HG02938 (cell line): ENCODE results near the gene ABL1.

Experiments used
- ATAC-seq: cut with Tn5 transposase; IDR thresholded peaks from one replicate; pipeline ENCODE4 v1.9.1; 2021; ENCODE audit warnings: mild to moderate bottlenecking, moderate library complexity; ENCODE audit not compliant: unreplicated experiment

Gene ABL1

GRCh38 chr9:130929571-130930038 lies 94.6 kb downstream of the ABL1 start:
- no peak for ATAC-seq

GRCh38 chr9:130930132-130930803 lies 95.2 kb downstream of the ABL1 start:
- no peak for ATAC-seq

- no peak for ATAC-seq
Measured at GRCh38 chr9:130930804-130931349, 95.8 kb downstream of the ABL1 start.

- no peak for ATAC-seq
Measured at GRCh38 chr9:130931508-130932254, 96.6 kb downstream of the ABL1 start.

- no peak for ATAC-seq
Measured at GRCh38 chr9:130932255-130933079, 97.4 kb downstream of the ABL1 start.

DNA sequence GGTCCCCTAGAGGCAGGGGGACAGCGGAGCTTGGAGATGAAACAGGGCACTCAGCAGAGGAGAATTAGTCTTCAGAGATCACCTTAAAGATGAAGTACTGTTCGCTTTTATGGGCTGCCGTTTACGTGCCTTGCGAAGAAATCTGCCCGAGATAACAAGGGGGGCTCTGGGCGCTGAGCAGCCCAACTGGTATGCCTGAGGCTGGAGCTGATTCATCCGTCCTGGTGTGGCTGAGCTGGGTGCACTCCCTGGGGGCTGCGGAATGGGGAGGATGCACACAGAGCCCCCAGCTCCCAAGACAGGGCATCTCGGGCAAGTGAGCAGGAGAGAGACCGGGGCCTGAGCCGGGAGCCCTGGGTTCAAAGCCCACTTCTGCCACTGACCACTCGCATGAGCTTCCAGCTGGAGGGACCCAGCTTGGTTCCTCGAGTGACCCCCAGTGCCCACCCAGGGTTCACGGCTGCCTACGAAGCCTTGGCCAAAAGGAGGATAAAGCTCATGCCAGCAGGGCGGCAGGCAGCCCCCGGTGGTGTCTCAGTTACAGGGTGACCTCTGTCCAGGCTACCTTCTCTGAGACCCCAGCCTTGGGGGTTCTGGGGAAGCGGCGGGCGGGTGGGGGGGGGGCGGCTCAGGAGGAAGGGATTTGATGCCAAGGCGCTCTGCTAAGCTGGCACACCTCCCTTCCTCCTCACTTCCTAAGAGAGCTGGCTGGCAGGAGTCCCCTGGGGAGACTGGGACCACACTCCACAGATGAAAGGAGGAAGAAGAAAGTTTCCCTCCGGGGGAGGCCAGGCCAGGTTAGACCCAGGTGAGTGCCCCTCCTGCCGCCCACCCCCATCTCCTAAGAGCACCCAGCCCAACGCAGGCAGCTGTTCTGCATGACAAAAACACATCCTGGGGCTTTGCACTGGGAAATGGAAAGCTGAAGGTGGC lies 98.3 kb downstream of the ABL1 start:
- no peak for ATAC-seq

- ATAC-seq = no peak
Measured at GRCh38 chr9:130934246-130934645, 99.2 kb downstream of the ABL1 start.

- no peak for ATAC-seq
Measured at GRCh38 chr9:130934702-130935647, 99.9 kb downstream of the ABL1 start.

DNA sequence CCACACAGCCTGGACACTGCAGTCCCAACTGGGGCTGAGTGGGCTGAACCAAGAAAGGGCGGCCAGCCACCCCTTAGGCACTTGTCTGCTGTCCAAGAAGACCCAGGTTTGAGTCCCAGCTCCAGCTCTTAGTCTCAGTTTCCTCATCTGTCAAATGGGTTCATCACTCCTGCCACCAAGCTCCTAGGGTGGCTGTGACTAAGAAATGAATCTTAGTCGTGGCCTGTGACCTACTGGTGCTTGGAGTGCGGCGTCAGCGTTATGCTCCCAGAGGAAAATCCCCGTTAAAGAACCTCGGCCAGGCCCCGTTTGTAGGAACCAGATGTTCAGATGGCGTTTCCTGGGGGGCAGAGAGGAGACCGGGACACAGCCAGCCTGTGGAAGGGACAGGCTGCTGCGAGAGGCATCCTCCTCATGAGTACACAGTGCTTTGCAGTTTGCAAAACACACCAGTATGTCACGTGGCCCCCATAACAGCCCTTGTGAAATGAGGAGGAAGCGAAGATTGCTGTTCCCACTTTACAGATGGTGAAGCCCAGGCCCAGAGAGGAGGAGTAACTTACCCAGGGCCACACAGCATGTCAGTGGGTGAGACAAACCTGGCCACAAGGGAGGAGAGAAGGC lies 100.7 kb downstream of the ABL1 start:
- no peak for ATAC-seq

GRCh38 chr9:130936285-130937117 lies 101.4 kb downstream of the ABL1 start:
- no peak for ATAC-seq
